Testis (tissue), 2 donors: ENCODE measurements around the gene MAP3K20.

Source experiments
- POLR2A ChIP-seq: fragments of 450-650 bp; IDR thresholded peaks from one replicate; pipeline ENCODE4 v1.6.1; 2017; ENCODE audit warnings: antibody characterized with exemption, mild to moderate bottlenecking, moderate library complexity
- TF ChIP-seq, protein P1 (sequence below), 3 experiments: fragments of 450-650 bp in 2 of 3; fragments of 200-600 bp in 1 of 3; sonication (generic) in 1 of 3; IDR thresholded peaks; one replicate each; pipeline ENCODE4 v1.5.1; 2016 to 2019; ENCODE audit warnings: antibody characterized with exemption in 3 of 3, mild to moderate bottlenecking in 2 of 3, moderate library complexity in 1 of 3

DNA sequence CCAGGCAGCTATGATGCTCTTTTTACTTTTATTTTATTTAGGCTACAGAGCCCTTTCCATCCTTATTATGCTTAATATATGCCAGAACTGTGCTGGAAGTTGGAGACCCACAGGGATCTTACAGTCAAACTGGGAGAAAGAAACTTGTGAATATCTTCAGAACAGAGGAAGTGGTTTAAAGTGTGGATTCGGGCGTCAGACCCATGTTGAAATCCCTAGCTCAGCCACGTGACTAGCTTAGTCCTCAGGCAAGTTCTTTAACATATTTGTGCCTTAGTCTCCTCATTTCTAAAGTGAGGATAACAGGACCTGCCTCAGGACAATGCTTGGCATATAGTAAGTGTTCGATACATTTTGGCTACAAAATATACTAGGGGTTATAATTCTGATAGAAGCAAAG is 59.1 kb downstream of the MAP3K20 start:
- TF ChIP-seq, protein P1, sequence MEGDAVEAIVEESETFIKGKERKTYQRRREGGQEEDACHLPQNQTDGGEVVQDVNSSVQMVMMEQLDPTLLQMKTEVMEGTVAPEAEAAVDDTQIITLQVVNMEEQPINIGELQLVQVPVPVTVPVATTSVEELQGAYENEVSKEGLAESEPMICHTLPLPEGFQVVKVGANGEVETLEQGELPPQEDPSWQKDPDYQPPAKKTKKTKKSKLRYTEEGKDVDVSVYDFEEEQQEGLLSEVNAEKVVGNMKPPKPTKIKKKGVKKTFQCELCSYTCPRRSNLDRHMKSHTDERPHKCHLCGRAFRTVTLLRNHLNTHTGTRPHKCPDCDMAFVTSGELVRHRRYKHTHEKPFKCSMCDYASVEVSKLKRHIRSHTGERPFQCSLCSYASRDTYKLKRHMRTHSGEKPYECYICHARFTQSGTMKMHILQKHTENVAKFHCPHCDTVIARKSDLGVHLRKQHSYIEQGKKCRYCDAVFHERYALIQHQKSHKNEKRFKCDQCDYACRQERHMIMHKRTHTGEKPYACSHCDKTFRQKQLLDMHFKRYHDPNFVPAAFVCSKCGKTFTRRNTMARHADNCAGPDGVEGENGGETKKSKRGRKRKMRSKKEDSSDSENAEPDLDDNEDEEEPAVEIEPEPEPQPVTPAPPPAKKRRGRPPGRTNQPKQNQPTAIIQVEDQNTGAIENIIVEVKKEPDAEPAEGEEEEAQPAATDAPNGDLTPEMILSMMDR (IDR thresholded peaks at IDR 0.05): no peak
- TF ChIP-seq POLR2A: no peak
